SH-SY5Y (cell line): ENCODE measurements around the gene EMD.

Experiments used
- GATA2 ChIP-seq: IDR thresholded peaks from 2 replicates; pipeline ENCODE4 v1.6.1; 2011; ENCODE audit warnings: mild to moderate bottlenecking, low read depth, low read length
- GATA3 ChIP-seq: IDR thresholded peaks from 2 replicates; pipeline ENCODE4 v1.6.1; 2011; ENCODE audit warnings: low read depth, mild to moderate bottlenecking, low read length, moderate library complexity

DNA sequence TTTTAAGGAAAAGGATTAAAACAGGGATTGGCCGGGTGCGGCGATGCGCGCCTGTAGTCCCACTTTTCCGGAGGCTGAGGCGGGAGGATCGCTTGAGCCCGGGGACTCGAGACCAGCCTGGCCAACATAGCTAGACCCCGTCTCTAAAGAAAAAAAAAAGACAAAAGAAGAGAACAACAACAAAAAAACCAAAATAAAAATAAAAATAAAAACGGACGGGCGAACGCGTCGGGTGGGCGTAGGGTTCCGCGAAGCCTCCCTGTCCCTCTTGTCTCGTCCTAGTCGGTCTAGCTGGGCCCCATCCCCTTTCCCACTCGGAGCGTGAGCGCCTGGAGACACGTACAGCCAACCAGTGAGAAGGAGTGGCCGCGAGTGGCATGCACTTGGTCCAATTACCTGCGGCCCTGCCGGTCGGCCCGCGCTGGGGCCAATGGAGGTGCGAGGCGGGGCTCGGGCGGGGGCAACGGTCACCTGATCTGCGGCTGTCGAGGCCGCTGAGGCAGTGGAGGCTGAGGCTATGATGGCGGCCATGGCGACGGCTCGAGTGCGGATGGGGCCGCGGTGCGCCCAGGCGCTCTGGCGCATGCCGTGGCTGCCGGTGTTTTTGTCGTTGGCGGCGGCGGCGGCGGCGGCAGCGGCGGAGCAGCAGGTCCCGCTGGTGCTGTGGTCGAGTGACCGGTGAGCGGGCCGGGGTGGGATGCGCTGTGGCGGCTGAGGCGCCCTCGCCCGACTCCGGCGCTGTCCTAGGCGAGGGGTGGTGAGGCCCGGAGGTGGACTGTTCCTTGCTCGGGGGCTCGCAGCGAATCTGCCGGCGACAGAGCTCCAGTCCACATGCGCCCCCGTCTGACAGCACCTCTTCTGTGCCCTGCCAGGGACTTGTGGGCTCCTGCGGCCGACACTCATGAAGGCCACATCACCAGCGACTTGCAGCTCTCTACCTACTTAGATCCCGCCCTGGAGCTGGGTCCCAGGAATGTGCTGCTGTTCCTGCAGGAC lies 49.4 kb downstream of the EMD start, which contains the start of gene ATP6AP1:
- TF ChIP-seq GATA3, result no peak
- TF ChIP-seq GATA2, result no peak
